ENCODE data around the gene GLP2R. TPM values are rescaled to one million over a fixed set of nuclear protein-coding genes. Genes with fewer than 3 reads are reported as not detected.

GLP2R gene
- total RNA-seq, 1 donor from 2014 or later: not detected

GRCh38 chr17:9792181-9792840 is 33.4 kb upstream of the GLP2R start:
- Mint-ChIP-seq H3K4me1 (ENCODE audit: low read depth, unreplicated experiment) (peaks cover 5% of the 10 kb centered on the region), H3K27me3 (ENCODE audit: unreplicated experiment) (peaks cover 1% of the 10 kb centered on the region), H3K9me3 (ENCODE audit: unreplicated experiment) (no peaks in the 10 kb centered on the region), H3K36me3 (ENCODE audit: unreplicated experiment) (no peaks in the 10 kb centered on the region), H3K27ac (ENCODE audit: unreplicated experiment) (no peak overlapping the region), H3K4me3 (ENCODE audit: unreplicated experiment) (no peak overlapping the region)
- DNase-seq: no peak
- TF ChIP-seq CTCF (IDR thresholded peaks at IDR 0.05; ENCODE audit: partially characterized antibody, unreplicated experiment): no peak

- H3K27me3 Mint-ChIP-seq (ENCODE audit: unreplicated experiment): peaks cover 1% of the 10 kb centered on the region
- no peak for TF ChIP-seq CTCF (IDR thresholded peaks at IDR 0.05; ENCODE audit: partially characterized antibody, unreplicated experiment)
- no peak overlapping the region for H3K4me3 Mint-ChIP-seq (ENCODE audit: unreplicated experiment)
- H3K36me3 Mint-ChIP-seq (ENCODE audit: unreplicated experiment): no peaks in the 10 kb centered on the region
- H3K9me3 Mint-ChIP-seq (ENCODE audit: unreplicated experiment): no peaks in the 10 kb centered on the region
- H3K4me1 Mint-ChIP-seq (ENCODE audit: low read depth, unreplicated experiment): no peaks in the 10 kb centered on the region
- no peak overlapping the region for H3K27ac Mint-ChIP-seq (ENCODE audit: unreplicated experiment)
- no peak for DNase-seq
These were observed 27.7 kb upstream of the GLP2R start for GRCh38 chr17:9798008-9798407.

- H3K9me3 Mint-ChIP-seq (ENCODE audit: unreplicated experiment): no peaks in the 10 kb centered on the region
- H3K27ac Mint-ChIP-seq (ENCODE audit: unreplicated experiment): no peak overlapping the region
These were observed 27.0 kb upstream of the GLP2R start for GRCh38 chr17:9798724-9799123.

GRCh38 chr17:9801505-9801904 is 24.2 kb upstream of the GLP2R start:
- Mint-ChIP-seq H3K27ac (ENCODE audit: unreplicated experiment) (no peak overlapping the region), H3K9me3 (ENCODE audit: unreplicated experiment) (no peaks in the 10 kb centered on the region), H3K27me3 (ENCODE audit: unreplicated experiment) (no peaks in the 10 kb centered on the region), H3K4me3 (ENCODE audit: unreplicated experiment) (no peak overlapping the region), H3K36me3 (ENCODE audit: unreplicated experiment) (no peaks in the 10 kb centered on the region), H3K4me1 (ENCODE audit: low read depth, unreplicated experiment) (no peaks in the 10 kb centered on the region)
- no peak for DNase-seq
- no peak for TF ChIP-seq CTCF (IDR thresholded peaks at IDR 0.05; ENCODE audit: partially characterized antibody, unreplicated experiment)

More at GRCh38 chr17:9798724-9799123, 27.0 kb upstream of the GLP2R start:
- no peak for DNase-seq
- no peak for TF ChIP-seq CTCF (IDR thresholded peaks at IDR 0.05; ENCODE audit: partially characterized antibody, unreplicated experiment)
- Mint-ChIP-seq H3K36me3 (ENCODE audit: unreplicated experiment) (no peaks in the 10 kb centered on the region), H3K4me3 (ENCODE audit: unreplicated experiment) (no peak overlapping the region), H3K4me1 (ENCODE audit: low read depth, unreplicated experiment) (no peaks in the 10 kb centered on the region), H3K27me3 (ENCODE audit: unreplicated experiment) (peaks cover 1% of the 10 kb centered on the region)

- no peak for DNase-seq
- no peak for TF ChIP-seq CTCF (IDR thresholded peaks at IDR 0.05; ENCODE audit: partially characterized antibody, unreplicated experiment)
- Mint-ChIP-seq H3K4me3 (ENCODE audit: unreplicated experiment) (no peak overlapping the region), H3K4me1 (ENCODE audit: low read depth, unreplicated experiment) (no peaks in the 10 kb centered on the region), H3K27me3 (ENCODE audit: unreplicated experiment) (no peaks in the 10 kb centered on the region), H3K36me3 (ENCODE audit: unreplicated experiment) (no peaks in the 10 kb centered on the region), H3K27ac (ENCODE audit: unreplicated experiment) (no peak overlapping the region), H3K9me3 (ENCODE audit: unreplicated experiment) (no peaks in the 10 kb centered on the region)
These were observed 23.4 kb upstream of the GLP2R start for GRCh38 chr17:9802294-9802693.
